HT-29 (cell line): ENCODE results near the gene UBE2QL1. TPM values are rescaled to one million over a fixed set of nuclear protein-coding genes. Genes with fewer than 3 reads are reported as not detected.

ENCODE experiments used
- DNase-seq: peaks from one replicate; pipeline ENCODE4 v3.0.0-alpha.2; 2015; ENCODE audit warnings: low spot score
- total RNA-seq: library from RNA; depleted of rRNA; stranded (reverse); fragments of >200 nt; shearing (Covaris generic); gene quantifications from 2 replicates; pipeline ENCODE4 v1.2.3, GENCODE V29; 2014

UBE2QL1 gene
- total RNA-seq, 1 experiment from 2014 or later, result not detected

DNA sequence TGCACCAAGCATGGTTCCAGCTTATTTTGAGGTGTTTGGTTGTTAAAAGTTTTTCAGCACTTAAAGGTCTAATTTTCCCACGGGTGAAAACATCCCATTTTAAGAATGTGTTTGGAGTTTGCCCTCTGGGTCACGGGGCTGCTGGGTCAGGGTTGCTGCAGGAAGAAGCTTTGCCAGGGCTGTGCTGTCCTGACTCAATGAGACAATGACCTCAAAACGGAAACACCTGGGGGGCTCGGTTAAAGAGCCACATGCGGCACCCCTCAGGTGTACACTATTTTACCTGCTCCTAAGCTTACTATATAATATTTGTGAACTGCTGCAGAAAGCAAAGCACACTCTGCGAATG, 27.6 kb downstream of the UBE2QL1 start:
- no peak for DNase-seq

DNA sequence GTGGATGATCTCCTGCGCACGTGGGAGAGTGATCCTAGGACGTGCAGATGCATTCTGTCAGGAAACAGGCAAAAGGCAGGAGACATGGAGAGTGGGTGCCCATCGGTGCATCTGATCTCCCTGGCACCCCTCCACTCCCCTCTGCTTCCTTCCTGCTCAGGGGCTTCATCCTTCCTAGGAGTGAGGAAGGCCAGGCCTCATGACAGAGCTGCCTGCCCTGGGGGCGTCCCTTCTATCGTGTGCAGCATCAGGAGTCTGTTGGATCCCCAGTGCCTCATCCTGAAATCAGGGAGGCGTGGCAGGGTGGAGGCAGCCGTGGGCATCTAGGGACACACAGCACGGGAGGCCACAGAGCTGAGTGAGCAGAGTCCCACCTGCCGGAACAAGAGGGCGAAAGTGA, 30.1 kb downstream of the UBE2QL1 start:
- DNase-seq, result no peak

DNA sequence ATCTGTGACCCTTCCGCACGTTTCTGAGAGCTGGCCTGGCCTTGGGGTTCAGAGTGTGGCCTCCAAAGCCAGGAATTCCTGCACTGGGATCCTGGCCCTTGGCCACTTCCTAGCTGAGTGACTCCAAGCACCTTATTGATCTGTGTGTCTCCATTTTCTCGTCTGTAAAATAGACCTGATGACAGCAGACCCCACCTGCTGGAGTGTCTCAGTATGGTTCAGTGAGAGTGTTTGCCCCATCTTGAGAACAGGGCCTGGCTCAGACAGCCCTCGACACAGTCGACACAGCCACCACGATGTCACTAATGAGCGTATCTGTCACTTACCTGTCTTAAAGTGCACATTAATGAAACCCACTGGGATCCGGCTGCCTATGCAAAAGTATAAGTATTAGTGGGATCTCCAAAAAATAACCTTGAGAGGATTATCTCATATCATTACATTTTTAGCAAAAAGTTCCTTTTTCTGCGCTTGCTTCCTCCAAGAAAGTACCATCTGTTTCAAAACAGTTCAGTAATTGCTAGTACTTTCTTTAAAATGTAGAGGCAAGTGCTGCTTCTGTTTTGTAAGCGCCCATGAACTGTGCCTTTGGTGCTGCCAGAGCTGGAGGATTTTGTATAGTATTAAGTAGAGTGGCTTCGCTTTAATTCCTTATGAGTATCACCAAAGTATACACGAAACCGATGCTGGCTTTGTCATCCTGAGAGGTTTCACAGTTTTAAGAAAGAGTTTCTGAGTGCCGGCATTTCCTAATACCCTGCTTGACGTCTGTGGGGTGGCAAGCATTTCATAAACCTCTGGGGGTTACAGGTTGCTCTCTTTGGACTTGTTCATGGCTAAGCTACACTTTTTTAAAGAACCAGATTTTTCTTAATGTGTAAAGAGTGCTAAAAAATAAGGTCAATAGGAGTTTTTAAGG, 31.7 kb downstream of the UBE2QL1 start:
- peak; percentile 7 for DNase-seq

DNA sequence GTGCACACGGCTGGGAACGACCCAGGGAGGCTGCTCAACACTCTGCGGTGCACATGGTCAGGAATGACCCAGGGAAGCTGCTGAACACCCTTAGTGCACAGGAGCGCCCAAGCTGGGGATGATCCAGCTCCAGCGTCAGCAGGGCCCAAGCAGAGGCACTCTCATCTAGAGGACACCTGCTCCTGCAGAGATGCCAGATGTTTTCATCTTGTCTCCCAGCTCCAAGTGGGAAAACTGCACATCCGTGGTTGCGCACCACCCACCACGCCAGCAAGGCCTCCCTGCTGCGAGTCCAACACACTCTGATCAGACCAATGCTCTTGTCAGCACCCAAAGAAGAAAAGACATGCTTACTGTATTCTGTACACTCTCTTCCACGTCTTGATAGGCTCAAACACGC, 34.1 kb downstream of the UBE2QL1 start:
- no peak for DNase-seq

DNA sequence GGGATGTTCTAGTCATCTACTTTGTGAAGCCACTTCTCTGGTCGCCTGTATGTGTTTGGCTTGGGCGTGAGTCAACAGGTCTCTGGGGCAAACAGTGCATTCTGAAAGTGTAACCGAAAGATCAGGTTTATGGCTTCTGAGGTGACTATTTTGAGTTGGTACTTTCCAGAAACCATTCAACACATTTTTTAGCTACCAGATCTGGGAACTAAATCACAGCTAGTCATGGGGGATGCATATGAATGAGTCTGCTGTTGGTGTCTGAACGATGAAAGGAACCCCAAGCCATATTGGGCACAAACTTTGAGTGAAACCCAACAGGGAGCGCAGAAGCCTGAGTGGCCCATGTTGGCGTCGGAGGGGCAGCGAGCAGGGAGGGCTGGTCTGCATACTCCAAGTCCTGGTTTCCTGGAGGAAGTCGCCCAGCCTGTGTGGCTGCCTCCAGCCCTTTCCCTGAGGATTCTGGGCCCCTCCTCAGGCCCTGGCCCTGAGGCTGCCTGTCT, 35.3 kb downstream of the UBE2QL1 start:
- DNase-seq, result no peak

DNA sequence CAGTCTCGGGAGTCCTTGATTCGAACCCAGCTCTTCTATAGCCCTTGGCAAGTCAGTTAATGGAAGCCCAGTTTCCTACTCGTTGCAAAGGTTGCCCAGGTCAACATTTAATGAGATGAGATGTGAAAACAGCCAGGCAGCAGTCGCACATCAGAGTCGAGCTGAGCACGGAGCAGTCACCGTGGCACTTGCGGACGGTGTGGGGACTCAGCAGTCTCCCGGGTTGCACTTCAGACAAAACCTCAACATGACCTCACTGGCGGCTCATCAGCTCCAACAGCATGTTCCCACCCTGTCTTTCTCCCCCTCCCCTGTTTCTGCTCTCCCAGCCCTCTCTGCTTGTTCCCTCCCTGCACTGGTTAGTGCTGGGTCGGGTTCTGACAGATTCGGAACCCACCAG, 35.8 kb downstream of the UBE2QL1 start:
- no peak for DNase-seq

DNA sequence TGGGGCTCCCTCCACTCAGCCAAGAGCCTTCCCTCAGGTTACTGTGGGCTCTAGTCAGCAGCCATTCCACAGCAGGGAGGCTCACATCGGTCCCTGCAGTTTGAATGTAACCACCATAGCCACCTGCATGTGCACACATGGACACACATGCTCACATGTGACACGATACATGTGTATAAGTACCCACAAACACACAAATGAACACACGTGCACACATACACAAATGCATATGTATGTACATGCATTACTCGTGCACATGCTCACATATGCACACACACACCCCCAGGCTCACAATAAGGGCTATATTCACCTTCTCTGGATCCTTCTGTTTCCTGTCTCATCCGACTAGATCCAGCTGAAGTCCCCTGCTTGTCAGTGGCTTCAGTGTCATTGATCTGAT, 36.2 kb downstream of the UBE2QL1 start:
- no peak for DNase-seq

DNA sequence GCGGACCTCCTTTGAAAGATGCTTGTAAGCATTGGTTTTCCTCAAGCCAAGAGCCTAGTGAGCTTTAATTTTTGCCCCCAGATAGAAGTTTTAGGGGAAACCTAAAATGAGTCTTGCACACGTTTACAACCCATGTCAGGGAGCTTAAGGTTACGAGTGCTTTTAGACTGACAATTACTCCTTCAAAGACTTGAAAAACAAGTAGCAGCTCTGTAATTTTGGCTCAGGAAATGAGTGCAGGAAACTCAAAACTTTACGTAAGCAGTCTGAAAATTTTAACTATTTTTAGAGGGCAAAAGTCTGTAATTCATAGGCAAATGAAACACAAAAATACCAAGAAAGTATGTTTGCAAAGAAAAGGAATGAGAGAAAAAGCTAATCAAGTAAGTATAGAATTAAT, 36.8 kb downstream of the UBE2QL1 start:
- DNase-seq, result no peak

DNA sequence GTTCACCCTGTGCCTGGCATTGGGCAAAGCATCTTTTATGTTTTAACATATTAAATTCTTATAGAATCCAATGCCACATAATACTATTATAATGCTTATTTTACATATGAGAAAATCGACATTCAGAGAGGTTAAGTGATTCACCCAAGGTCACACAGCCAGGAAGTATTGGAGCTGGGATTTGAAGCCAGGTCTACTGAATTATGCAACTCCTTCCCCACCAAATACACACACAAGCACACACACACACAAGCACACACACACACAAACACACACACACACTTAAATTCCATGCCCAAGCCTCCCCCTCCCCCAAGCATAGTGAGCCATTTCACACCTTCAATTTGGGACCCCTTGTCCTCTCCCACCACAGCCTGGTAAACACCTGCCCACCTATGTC, 37.4 kb downstream of the UBE2QL1 start:
- DNase-seq, result no peak

DNA sequence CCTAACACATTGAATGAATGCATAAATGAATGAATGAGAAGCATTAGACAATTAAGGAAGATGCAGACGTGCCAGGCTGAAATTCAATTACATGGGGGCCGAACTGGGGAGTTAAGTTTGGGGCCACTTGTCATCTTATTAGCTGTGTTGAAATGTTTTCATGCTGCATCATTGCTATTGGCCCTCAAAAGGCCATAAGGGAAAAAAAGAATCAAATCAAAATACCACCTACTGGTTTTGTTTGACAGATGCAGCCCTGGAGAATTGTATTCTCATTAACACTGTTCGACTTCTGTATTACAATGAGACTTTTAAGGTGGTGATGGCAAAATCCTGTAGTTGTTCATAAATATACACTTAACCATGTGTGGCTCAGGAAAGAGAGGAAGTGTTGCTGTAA, 38.4 kb downstream of the UBE2QL1 start:
- DNase-seq, result no peak

DNA sequence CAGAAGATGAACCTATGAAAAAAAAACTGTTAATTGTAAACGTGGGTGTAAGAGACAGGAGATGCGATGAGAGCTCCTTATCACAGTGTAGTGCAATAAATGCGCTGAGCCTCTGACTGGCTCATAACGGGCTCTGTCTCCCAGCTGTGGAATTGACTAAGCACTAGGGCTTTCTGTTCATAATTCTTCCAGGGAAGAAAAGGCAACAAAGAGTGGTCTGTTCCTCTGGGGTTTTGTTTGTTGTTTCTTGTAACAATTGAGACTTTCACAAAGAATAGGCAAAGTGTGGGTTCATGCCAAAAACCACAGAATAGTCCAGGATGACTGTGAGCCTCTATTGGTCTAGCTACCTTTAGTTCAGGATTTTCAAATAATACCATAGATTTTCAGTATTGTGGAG, 39.4 kb downstream of the UBE2QL1 start:
- DNase-seq, result no peak

DNA sequence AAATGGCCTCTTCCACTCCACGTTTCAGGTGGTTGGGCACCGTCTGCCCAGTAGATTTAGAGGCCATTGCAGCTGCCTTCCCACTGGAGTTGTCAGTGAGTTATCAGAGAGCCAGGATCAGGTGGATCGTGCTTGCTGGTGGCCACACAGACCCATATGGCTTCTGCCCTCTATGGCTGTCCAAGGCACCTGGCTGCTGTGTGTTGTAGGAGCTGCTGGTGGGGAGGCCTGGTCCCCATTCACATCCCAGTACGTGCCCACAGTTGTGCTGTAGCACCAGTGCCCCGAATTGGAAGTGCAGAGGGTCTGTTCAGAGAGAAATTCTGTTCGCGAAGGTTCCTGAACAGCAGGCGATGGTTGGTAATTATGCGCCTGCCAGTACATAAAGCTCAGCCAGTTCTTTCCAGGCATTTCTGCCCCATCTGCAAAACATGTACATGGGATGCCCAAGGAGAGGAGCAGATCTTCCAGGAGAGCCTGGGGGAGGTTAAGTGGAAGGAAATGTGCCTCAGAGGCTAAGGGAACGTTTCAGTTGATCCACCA, 41.1 kb downstream of the UBE2QL1 start:
- DNase-seq, result no peak

DNA sequence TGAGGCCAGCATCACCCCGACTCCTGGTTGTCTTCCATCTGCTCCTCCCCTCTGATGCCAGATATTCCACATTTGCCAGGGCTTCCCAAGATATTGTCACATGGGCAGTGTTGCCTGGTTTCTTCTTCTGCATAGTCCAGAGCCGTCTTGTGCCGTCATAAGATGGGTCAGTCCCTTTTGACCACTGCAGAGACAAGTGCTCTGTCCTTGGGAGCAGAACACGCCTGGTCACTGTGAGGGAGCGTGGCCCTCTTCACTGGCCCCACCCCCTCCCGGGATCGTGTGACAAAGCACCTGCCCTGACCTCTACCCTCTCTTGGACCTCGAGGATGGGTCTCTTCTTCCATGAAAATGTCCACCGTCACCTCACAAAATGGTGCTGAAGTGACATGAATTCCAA, 41.6 kb downstream of the UBE2QL1 start:
- no peak for DNase-seq

DNA sequence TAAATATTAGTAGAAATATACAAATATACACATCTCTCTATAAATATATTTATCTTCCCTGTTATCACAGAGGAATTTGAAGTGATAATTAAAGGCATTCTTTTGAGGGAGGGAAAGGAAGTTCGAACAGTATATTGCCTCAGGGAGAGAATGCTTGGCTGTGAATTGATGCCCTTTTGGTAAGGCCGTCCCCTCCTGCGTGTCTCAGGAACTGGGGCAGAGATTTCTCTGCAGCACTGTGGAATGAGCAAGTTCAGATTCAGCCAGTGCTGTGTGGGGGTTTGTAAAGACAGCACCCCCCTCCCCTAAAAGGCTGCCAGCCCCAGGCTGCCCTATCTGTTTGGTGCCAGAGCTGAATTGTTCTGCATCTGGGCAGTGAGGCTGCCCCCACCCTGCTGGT, 42.0 kb downstream of the UBE2QL1 start:
- DNase-seq, result no peak

DNA sequence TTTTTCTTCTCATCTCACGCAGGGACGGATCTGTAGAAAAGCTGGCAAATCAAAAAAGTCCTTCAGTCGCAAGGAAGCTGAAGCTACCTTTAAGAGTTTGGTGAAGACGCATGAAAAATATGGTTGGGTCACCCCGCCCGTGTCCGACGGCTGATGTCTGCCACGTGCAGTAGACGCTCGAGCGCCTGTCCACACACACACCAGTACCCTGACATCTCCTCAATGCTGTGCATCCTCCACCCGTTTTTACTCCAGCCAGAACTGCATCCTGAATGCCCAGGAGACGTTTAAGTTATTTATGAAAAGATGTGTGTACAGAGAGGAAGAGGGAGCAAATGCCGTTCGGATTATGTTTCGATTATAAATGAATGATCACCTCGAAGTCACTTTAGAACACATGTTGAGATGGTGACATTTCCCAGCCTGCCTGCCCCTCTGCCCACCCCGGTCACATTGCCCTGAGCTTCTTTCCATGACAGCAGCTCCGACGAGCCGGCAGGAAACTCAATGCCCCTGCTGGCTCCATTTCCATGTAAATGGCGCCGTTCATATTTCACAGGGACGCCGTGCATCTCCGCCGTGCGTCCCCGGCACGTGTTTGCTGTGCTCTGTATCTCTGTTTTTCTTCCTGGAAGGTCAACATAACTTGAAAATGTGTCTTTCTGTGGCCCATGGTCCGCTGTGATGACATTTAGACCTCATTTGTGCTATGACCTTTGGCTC, 42.7 kb downstream of the UBE2QL1 start:
- DNase-seq, result no peak

DNA sequence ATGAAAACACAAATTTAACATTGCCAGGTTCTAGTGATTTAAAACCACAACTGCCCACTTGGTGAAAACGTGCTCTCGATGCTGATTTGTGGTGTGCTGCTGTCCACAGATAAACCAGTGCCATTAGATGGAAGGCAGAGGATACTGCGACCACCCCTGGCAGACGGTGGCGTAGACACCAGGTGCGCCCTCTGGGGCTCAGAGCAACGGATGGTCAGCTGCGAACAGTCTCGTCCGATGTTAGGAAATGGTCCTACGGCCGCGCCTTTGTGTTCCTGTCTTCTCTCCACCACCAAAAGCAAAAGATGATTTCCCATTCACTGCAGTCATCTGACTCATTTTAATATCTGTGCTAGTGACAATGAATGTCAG, 43.2 kb downstream of the UBE2QL1 start:
- DNase-seq, result no peak

DNA sequence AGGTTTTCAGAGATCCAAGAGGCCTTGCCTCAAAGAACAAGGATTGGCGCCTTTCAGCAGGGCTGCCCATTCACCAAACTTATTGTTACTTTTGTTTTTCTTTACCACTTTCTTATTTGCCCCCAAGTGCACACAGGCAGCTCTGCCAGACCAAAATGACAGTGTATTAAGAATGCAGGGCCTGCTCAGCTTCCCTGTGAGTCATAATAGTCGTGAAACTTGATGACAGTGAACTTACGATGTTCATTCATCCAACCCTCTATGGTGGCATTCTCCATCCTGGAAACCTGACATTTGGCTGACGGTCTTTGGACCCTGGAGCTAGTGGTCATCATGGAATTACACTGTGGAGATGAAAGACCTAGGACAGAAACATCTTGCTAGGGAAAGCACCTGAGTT, 44.3 kb downstream of the UBE2QL1 start:
- DNase-seq, result no peak

DNA sequence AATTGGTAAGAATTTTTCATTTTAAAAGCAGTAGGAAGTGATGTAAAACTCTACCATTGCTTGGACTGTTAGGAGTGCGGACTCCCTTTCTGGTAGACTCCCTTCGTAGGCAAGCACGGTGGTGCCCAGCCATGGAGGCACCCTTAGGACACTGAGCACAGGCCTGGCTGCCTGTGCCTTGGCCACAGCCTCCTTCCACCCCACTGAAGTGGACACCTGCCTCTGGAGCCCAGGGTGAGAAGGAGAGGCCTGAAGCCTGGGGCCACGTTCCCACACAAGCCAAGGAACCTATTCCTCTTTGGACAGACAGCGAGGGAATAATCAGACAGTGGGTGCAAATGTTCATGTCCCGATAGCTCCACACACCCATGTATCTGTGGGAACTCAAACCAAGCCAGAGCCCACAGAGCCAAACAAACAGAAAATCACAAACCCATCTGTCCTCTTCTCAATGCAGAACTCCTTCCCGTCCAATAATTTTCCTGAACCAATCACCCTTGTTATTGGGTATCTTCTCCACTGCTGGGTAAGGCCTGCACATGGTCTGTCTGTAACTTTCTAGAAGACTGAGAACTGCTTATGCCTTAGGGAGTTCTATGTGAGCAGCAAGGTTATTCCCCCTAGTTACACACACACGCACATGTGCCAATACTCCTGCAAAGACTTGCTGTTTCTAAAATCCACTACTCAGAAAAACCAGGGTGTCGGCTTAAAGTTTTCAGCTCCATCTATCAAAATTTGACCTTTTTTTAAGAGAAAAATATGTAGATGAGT, 45.2 kb downstream of the UBE2QL1 start:
- DNase-seq, result no peak

DNA sequence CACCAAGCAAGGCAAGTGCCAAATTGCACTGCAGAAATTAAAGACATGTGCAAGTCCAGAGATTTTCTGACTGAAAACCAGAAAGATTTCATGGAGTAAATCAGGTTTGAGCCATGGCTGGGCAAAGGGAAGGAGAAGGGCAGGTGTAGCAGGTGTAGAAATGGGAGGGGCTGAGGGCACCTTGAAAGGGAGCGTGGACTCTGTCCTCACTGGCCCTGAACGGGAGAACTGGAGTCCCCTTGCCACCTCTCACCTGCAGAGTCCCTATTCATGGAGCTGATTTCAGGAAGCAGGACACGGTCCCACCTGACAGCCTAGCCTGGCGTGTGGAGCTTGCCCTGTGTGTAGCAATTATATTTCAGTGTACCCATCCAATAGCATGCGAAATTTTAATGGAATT, 46.3 kb downstream of the UBE2QL1 start:
- DNase-seq, result no peak

DNA sequence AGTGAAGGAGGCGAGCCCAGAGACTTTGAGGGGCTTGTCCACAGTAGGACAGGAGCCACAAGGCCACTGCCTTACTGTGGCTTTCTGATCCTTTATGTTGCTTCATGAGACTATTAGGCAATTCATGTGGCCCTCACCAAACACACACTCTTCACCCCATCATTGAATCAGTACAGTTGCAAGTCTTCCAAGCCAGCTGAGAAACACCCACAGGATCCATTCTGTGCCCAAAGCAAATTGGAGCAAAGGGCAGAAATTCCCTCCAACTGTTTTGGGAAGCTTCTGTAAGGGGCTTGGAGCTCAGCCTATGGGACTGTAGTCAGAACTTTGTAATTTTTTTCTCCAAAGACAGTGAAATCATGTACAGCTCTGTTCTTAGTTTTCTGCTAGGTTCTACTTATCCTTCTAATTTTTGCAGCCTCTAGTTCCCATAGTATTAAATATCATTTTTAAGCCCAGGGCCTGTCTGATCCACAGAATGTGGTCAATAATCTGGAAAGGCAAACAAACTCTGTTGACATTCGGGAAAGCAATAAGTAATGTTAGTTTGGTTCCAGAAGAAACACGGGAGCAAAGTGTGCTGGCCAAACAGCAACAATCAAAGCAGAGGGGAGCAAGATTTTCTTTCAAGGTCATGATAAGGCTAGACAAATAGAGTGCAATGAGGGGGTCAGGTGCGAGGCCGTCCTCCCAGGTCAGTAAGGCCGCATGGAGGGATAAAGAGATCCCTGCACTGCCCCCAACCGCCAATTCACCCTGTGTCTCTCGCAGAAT, 47.0 kb downstream of the UBE2QL1 start:
- no peak for DNase-seq

DNA sequence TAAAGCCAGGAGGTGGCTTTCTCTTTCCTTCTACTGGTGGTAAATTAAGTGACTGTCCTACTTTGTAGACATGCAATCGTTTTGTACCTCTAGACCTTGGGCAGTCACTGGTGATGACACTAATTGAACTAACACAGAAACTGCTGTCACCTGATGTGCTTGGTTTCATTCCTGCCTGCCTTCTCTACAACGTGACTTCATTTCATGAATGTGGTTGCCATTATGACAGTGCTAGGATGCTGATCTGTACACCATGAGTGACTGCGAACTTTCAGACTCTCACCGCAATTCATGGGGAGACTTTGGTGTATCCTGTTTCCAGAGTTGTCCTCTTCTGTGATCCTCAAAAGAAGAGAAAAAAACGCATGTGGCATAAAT, 47.5 kb downstream of the UBE2QL1 start:
- DNase-seq, result no peak
